ENCODE measurements around the gene HIP1. TPM values are rescaled to one million over a fixed set of nuclear protein-coding genes. Genes with fewer than 3 reads are reported as not detected.

The HIP1 gene
- total RNA-seq, 1 donor from 2014 or later, result 14.0 TPM

DNA sequence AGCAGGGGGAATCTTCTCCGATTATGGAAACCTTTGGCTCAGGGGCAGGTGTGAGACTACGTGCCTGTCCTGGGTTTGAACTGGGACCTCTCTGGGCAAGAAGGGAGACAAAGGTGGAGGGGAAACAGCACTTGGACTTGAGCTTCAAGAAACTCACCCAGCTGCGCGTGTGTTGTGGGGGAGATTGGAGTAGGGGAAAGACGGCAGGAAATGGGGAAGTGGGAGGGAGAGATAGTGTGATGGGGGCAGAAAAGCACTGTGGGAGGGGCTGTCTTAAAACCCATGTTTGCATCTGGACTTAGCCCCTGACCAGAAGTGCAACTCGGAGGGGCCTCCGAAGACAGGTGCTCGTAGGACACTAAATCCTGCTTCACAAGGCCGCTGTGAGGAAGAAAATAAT, 107.0 kb downstream of the HIP1 start:
- no peaks in the 10 kb centered on the region for H3K4me1 Mint-ChIP-seq (ENCODE audit: low read depth, unreplicated experiment)
- FAIRE-seq (no peak), DNase-seq (ENCODE audit: low read depth) (no peak)
- no peak overlapping the region for H3K27ac Mint-ChIP-seq (ENCODE audit: unreplicated experiment)
- Histone ChIP-seq H3K36me3 (ENCODE audit: insufficient read depth, low read length) (no peaks in the 10 kb centered on the region), H3K9me3 (ENCODE audit: insufficient read depth, low read depth, low read length) (peaks cover 8% of the 10 kb centered on the region), H4K20me1 (ENCODE audit: insufficient read depth, low read length) (peaks cover 2% of the 10 kb centered on the region), H3K27ac (ENCODE audit: low read depth, low read length) (no peak overlapping the region), H3K4me2 (ENCODE audit: low read length) (no peak overlapping the region), H3K79me2 (ENCODE audit: insufficient read depth, low read length) (peaks cover under 1% of the 10 kb centered on the region), H3K9ac (ENCODE audit: low read length) (no peak overlapping the region), H3K27me3 (ENCODE audit: insufficient read depth, low read length) (no peaks in the 10 kb centered on the region), H3K4me3 (ENCODE audit: insufficient read depth, low read depth, low read length) (no peak overlapping the region), H3K4me1 (ENCODE audit: insufficient read depth, low read length) (no peaks in the 10 kb centered on the region), H2AFZ (ENCODE audit: low read depth, low read length) (no peak overlapping the region)
- peaks cover 12% of the 10 kb centered on the region for H3K9me3 Mint-ChIP-seq (ENCODE audit: unreplicated experiment)
- TF ChIP-seq EZH2 (IDR thresholded peaks at IDR 0.05; ENCODE audit: insufficient read depth, low read length), result no peak
- TF ChIP-seq, protein P1, sequence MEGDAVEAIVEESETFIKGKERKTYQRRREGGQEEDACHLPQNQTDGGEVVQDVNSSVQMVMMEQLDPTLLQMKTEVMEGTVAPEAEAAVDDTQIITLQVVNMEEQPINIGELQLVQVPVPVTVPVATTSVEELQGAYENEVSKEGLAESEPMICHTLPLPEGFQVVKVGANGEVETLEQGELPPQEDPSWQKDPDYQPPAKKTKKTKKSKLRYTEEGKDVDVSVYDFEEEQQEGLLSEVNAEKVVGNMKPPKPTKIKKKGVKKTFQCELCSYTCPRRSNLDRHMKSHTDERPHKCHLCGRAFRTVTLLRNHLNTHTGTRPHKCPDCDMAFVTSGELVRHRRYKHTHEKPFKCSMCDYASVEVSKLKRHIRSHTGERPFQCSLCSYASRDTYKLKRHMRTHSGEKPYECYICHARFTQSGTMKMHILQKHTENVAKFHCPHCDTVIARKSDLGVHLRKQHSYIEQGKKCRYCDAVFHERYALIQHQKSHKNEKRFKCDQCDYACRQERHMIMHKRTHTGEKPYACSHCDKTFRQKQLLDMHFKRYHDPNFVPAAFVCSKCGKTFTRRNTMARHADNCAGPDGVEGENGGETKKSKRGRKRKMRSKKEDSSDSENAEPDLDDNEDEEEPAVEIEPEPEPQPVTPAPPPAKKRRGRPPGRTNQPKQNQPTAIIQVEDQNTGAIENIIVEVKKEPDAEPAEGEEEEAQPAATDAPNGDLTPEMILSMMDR (IDR thresholded peaks at IDR 0.05; ENCODE audit: insufficient read depth, low read depth, low read length), result no peak
- no peak overlapping the region for H3K4me3 Mint-ChIP-seq (ENCODE audit: unreplicated experiment)
- H3K27me3 Mint-ChIP-seq (ENCODE audit: low read depth, unreplicated experiment), result no peaks in the 10 kb centered on the region
- peaks cover 9% of the 10 kb centered on the region for H3K36me3 Mint-ChIP-seq (ENCODE audit: low read depth, unreplicated experiment)

DNA sequence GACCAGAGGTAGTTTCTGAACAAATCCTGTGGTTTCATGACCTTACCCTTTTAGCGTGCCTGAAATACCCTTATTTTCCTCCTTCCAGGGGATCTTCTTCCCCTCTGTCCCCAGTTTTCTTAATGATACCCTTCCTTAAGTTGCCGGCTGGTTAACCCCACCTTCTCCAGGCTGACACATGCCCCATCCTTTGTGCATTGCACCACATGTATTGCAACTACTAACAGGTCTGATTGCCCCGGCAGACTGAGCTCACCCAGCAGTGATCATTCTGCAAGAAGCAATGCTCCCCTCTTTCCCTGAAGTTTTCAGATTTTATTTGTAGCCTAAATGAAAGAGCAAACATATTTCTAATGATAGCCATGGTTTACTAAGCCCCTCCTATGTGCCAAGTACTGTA, 108.2 kb downstream of the HIP1 start:
- no peaks in the 10 kb centered on the region for H3K79me2 ChIP-seq (ENCODE audit: insufficient read depth, low read length)
- Mint-ChIP-seq H3K9me3 (ENCODE audit: unreplicated experiment) (peaks cover 16% of the 10 kb centered on the region), H3K4me1 (ENCODE audit: low read depth, unreplicated experiment) (no peaks in the 10 kb centered on the region), H3K27me3 (ENCODE audit: low read depth, unreplicated experiment) (no peaks in the 10 kb centered on the region), H3K4me3 (ENCODE audit: unreplicated experiment) (no peak overlapping the region), H3K27ac (ENCODE audit: unreplicated experiment) (no peak overlapping the region), H3K36me3 (ENCODE audit: low read depth, unreplicated experiment) (peaks cover 9% of the 10 kb centered on the region)
- H2AFZ ChIP-seq (ENCODE audit: low read depth, low read length), result no peak overlapping the region
- H3K4me3 ChIP-seq (ENCODE audit: insufficient read depth, low read depth, low read length), result no peak overlapping the region
- DNase-seq (ENCODE audit: low read depth) (no peak), FAIRE-seq (no peak)
- no peaks in the 10 kb centered on the region for H3K4me1 ChIP-seq (ENCODE audit: insufficient read depth, low read length)
- TF ChIP-seq EZH2 (IDR thresholded peaks at IDR 0.05; ENCODE audit: insufficient read depth, low read length), result no peak
- TF ChIP-seq, protein P1 (IDR thresholded peaks at IDR 0.05; ENCODE audit: insufficient read depth, low read depth, low read length), result no peak
- peaks cover 8% of the 10 kb centered on the region for H3K9me3 ChIP-seq (ENCODE audit: insufficient read depth, low read depth, low read length)
- no peak overlapping the region for H3K4me2 ChIP-seq (ENCODE audit: low read length)
- no peak overlapping the region for H3K27ac ChIP-seq (ENCODE audit: low read depth, low read length)
- no peaks in the 10 kb centered on the region for H4K20me1 ChIP-seq (ENCODE audit: insufficient read depth, low read length)
- no peak overlapping the region for H3K9ac ChIP-seq (ENCODE audit: low read length)
- H3K36me3 ChIP-seq (ENCODE audit: insufficient read depth, low read length), result no peaks in the 10 kb centered on the region
- H3K27me3 ChIP-seq (ENCODE audit: insufficient read depth, low read length), result no peaks in the 10 kb centered on the region

DNA sequence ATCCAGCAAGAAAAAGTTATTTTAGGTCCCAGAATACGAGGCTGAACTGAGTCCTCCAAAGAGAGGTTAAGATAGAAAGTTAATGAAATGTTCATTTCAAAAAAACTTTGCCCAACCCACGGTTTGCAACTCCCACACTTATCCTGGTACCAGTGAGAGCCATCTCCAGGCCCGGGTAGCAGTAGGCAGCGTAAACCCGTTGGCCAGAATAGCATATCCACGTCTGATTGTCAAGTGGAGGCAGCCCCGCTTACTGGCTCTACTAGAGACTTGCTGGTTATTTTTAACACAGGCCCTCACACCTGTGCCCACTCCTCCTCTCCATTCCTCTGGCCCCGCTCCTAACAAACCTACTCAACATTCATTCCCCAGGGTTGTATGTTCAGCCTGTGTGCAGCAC, 109.7 kb downstream of the HIP1 start:
- Mint-ChIP-seq H3K27ac (ENCODE audit: unreplicated experiment) (no peak overlapping the region), H3K27me3 (ENCODE audit: low read depth, unreplicated experiment) (no peaks in the 10 kb centered on the region)
- no peaks in the 10 kb centered on the region for H4K20me1 ChIP-seq (ENCODE audit: insufficient read depth, low read length)

More for the DNA sequence above, 109.7 kb downstream of the HIP1 start:
- Histone ChIP-seq H3K27me3 (ENCODE audit: insufficient read depth, low read length) (no peaks in the 10 kb centered on the region), H3K36me3 (ENCODE audit: insufficient read depth, low read length) (no peaks in the 10 kb centered on the region), H3K4me1 (ENCODE audit: insufficient read depth, low read length) (no peaks in the 10 kb centered on the region), H3K27ac (ENCODE audit: low read depth, low read length) (no peak overlapping the region), H3K4me2 (ENCODE audit: low read length) (no peak overlapping the region), H3K9me3 (ENCODE audit: insufficient read depth, low read depth, low read length) (peaks cover 8% of the 10 kb centered on the region), H3K9ac (ENCODE audit: low read length) (no peak overlapping the region), H3K79me2 (ENCODE audit: insufficient read depth, low read length) (no peaks in the 10 kb centered on the region), H3K4me3 (ENCODE audit: insufficient read depth, low read depth, low read length) (no peak overlapping the region), H2AFZ (ENCODE audit: low read depth, low read length) (no peak overlapping the region)
- FAIRE-seq, result no peak
- TF ChIP-seq, protein P1 (IDR thresholded peaks at IDR 0.05; ENCODE audit: insufficient read depth, low read depth, low read length), result no peak
- no peak for TF ChIP-seq EZH2 (IDR thresholded peaks at IDR 0.05; ENCODE audit: insufficient read depth, low read length)
- Mint-ChIP-seq H3K36me3 (ENCODE audit: low read depth, unreplicated experiment) (peaks cover 9% of the 10 kb centered on the region), H3K4me1 (ENCODE audit: low read depth, unreplicated experiment) (peaks cover 6% of the 10 kb centered on the region), H3K9me3 (ENCODE audit: unreplicated experiment) (peaks cover 16% of the 10 kb centered on the region), H3K4me3 (ENCODE audit: unreplicated experiment) (no peak overlapping the region)
- DNase-seq (ENCODE audit: low read depth), result no peak

All from astrocyte (in vitro differentiated cells and primary cell).